CD4-positive, alpha-beta T cell treated with Interleukin-12 subunit alpha and Interleukin-12 subunit beta, for 1 hour (primary cell): ENCODE results near the gene ANKS1B.

Experiments
- DNase-seq: peaks from one replicate; pipeline ENCODE4 v3.0.0-alpha.2; 2020

ANKS1B gene

DNA sequence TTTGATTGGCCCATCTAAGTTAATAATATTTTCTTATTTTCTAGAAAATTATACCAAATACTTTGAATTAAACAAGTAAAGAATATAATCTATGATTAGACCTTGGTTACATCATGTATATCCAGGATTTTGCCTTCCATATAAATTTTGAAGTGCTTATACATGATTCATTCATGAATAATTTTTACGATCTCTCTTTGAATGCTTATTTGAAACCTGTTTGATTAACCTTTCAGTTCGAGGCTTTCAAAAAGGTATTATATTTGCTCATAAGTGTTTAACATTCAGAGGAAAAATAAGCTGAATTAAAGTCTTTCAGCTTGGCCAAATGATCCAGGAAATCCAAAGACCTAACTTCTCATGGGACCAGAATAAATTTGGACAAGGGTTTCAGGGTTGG, 832.4 kb downstream of the ANKS1B start:
- DNase-seq: no peak

DNA sequence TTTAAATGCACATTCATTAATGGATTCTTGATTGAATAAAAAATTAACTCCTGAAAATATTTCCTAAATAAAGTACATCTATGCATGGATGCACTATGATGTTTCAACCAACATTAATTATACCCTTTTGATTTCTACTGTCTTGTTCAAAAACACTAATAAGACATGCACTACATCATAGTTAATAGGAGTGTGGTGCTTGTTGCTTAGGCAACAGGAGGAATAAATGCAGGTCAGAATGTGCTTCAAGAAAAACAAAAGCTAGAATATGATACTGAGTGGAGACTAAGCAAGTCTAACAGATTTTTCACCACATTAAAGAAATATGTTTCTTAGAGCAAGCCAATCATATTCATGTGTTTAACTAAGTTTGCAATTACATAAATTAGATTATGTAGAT, 833.0 kb downstream of the ANKS1B start:
- no peak for DNase-seq

DNA sequence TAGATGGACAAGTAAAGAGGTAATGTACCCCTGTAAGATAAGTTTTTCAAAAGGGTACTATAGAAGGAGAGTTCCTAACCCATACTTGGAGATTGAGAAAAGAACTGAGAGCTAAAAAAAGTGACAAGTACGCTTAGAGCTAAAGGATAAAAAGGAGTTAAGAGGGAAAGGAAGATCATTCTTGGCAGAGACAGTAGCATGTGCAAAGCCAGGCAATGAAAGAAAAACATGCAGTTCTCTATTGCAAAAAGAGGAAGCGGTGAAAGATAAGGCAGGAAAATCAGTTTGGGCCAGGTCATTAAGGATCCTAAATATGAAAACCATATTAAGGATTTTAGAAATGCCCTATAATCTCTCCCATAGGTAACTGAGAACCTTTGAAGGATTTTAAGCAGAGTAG, 837.6 kb downstream of the ANKS1B start:
- DNase-seq: no peak

DNA sequence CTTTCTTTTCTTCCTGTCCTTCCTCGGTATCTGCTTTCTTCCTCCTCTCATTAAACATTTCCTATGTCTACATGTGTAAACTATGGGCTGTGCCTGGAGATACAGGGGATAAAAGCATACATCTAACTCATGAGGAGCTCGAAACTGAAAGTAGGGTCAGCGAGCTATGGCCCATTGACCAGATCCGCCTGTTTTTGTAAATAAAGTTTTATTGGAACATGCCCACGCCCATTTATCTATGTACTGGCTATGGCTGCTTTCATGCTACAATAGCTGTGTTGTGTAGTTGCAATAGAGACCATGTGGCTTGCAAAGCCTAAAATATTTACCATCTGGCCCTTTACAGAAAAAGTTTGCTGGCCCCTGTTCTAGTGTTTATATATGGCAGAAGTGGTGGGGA, 838.0 kb downstream of the ANKS1B start:
- DNase-seq: no peak

DNA sequence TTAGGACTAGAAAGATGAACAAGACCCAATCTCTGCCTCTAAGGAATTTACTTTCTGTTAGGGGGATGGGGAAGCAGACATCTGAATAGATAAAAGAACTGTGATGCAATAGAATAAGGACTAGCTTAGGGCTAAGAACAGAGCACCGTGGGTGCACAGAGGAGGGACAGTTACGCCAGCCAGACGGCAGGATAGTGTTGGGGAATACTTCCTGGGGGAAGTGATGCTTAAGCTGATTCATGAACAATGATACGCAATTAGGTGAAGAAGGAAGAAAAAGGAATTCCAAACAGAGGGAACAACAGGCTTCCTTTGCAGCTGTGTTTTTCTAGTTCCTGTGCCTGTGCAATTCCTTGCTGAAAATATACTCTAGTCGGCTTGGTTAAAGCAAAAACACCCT, 838.6 kb downstream of the ANKS1B start:
- DNase-seq: no peak

DNA sequence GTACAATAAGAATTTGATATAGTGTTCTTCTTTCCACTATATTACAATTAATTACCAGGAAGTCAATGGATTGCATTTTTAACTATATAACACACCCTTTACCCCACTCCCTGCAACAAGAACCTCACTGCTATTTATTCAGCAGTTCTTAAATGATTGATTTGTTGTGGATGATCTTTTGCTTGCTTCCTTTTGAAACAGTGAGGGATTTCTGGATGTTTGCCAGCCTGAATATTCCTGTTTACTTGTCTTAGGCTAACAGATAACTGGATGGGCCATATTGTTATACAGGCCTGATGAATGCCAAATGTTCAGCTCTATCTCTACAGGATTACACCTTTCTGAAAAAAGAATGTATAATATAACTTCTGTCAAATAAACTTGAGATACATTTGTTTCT, 842.1 kb downstream of the ANKS1B start:
- DNase-seq: no peak

DNA sequence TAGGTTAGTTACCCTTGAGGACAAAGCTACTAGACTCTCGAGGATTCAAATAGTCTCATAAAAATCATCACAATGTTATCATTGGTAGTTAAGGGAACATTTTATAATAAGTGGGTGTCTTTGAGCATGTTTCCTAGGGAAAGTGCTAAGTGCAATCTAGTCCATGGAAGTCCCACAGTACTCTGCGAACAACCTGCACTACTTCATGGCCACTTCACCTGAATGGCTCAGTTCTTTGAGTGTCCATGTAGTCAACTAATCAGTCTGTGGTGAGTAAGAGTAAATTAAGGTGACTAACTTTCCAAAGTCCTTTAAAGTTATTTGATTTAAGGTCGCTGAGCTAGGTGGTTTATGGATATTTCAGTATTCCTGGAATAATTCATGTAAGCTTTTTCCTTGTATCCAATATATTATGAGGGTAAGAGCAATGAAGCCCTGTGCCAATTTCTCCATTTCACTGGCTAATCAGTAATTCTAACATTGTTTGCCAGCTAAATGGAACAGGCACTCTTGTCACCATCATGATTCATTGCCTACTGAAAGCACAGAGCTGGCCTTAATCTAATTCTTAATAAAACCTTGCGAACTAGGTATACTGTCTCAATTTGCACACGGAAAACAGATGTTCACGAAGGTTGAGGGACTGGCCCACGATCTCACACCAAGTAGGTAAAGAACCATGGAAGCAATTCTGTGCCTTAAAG, 844.6 kb downstream of the ANKS1B start:
- DNase-seq: no peak

DNA sequence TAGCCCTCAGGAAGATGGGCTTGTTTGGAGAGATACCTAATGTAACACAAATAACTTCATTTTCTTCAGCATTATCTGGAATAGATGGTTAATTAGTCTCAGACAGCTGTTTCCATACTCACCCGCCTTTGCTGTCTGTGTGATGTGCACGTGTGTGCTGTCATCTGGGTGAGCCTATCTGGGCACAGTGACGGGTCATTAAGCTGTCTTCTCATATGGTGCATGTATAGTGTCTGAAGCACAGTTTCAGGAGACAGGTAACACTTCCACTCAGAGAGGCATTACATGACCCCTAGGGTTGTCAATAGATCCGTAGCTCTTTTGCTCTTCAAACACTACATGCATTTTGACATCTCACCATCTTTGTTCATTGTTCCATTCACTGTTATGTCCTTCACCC, 846.3 kb downstream of the ANKS1B start:
- DNase-seq: no peak

DNA sequence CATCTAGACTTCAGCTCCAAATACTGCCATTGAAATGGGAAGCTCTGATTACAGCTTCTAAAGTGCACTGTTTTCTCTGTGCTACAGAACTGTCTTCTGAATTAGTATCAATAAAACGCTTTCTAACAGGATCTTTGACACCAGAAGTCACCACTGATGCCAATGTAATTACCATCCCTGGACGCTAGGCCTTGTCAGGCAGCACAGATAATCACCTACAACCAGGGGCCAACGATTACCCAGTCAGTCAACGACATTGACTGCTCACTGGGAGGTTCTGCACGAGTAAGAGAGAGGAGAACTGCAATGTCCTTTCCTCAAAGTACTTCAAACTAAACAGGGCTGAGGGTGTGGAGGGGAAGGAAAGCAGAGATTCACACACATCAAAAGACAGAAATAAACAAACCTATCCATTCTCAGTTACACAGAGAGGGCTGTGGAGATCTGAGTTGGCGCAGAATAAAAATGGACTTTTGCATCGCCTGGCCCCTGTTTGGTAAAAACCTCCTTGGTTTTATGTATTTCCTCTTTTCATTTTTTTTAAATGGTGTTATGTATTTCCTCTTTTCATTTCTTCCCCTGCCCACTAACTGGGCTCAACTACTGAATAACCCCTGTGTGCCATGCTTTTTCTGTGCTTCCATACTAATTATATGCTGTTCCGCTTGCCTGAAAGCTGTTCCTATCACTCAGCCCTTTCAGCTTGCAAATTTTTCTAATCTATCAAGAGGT, 847.4 kb downstream of the ANKS1B start:
- no peak for DNase-seq

DNA sequence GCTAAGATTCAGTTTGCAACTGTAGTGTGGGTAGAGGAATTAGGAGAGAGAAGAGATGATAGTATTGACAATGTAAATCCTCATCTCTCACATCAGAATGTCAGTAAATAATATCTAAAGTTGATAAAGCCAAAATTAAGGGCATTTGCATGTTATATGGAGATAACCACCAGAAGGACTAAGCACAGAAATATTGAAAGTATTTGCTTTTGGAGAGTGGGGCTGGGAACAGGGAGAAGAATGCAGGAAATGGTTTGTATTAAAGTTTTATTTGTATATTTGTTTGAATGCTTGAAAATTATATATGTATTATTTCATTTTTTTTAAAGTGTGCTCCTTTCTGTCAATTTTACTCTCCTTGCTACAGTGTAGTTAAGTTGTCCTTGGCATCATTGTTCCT, 848.2 kb downstream of the ANKS1B start:
- DNase-seq: no peak

DNA sequence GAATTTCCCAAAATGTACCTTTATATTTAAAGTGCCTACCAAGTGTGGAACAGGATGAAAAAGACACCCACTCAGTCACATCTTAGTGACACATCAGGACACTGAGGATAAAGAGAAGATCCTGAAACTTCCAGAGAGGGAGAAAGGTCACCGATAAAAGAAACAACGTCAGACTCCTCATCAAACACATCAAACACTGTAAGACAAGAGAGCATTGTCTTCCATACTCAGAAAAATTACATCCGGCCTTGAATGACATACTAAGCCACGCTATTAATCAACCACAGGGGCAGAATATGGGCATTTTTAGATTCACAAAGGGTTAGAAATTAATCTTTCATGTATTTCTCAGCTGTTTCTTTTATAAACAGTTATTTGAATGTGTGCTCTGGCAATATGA, 849.4 kb downstream of the ANKS1B start:
- no peak for DNase-seq

DNA sequence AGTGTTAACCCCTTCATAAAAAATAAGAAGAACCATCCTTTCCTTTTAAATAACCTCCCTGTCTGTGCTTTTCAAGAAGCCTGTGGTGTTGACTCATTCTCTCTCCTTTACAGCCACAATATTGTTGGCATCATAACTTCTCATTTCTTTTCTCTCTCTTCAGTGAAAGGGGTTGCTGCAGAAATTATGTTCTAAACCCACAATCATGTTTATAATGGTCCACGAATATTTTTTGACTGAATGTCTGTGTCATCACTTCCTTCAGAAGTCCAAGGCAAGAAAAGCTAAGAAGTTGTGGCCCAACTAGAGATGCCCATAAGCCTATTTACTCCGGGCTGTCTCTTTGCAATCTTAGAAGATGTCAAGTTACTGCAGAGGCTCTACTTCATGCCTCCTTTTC, 851.3 kb downstream of the ANKS1B start:
- DNase-seq: no peak

DNA sequence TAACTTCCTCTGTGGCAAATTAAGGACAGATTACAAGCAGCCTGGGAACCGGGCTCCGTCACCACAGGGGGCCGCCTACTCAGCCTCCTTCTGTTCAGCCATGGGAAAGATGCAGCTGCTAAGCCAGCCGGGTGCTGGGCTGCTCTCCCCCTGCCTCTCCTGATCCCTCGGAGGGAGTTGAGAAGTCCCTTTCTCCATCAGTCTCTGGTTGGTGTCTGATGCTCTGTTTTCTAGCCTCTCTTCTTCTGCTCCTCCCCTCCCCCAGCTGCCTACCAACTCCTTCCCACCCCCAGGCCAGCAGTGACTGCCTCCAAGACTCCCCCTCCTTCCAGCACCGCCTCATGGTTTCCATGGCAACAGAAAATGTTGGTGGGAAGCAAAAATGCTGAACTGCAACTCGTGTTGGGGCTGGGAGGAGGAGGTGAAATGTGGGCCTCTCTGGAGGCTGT, 853.0 kb downstream of the ANKS1B start:
- DNase-seq: no peak

DNA sequence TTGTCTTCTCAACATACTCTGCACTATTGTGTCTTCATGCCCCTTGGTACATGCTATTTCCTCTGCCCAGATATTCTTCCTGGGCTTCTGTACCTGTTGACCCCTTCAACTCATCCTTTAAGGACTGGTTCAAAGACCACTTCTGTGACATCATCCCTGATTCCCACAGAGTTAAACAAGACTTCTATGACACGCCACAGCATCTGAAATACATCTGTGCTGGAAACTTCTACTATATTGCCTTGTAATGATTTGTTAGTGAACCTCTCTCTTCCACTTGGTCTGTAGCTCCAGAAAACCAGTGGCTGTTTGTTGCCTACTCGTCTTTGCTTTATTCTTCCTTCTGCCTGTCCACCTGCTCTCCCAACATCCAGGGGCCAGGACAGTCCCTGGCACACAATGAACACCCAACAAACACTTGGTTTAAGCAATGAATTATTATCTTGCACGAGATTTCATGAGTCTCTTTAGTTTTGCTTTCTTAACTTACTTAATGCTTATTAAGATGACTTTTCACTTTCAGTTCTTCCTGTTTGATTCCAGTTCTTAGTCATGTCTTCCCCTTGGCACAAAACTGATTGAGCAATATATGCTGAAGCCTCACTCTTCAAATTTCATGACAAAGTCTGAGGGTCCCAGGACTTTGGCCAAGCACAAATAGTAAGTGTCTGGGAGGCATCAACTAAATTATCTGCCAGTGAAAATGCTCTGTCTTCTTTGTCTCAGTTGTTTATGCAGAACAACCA, 853.8 kb downstream of the ANKS1B start:
- no peak for DNase-seq

DNA sequence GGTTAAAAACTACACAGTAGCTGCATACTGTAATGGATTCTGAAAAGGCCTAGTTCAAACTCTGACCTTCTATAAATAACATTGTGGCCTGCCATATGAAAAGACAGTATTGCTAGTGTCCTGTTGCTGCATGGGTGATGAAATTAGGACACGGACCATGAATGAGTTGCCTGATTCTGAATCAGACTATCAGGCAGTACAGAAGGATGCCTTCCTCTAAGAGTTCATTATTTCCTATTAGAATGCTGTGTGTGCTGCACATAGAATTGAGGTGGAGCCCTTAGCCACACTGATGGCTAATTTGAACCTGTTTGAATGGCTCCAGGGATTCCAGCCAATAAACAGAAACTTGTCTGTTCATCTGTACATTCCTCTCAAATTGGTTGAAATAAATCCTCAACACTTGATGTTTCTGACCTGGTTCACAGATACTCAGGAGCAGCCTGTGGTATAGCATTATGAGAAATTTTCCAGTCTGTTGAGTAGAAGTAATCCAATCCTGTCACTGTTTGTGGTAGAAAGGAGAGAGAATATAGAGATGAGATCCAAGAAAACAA, 856.4 kb downstream of the ANKS1B start:
- no peak for DNase-seq

DNA sequence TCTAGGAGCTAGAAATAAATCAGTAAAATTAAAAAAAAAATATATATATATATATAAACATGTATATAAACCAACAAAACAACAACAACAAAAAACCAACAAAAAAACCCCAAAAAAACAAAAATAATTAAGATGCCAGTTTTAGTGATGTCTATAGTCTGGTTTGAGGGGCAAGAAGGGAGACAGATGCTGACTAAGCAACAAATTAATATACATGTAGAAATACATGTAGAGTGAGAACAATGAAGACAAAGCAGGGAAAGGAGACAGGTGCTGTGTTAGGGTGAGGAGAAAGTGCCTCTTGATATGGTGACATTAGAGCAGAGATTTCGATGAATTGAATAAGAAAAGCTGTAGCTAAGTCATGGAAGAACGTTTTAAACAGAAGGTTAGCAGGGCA, 861.8 kb downstream of the ANKS1B start:
- no peak for DNase-seq

DNA sequence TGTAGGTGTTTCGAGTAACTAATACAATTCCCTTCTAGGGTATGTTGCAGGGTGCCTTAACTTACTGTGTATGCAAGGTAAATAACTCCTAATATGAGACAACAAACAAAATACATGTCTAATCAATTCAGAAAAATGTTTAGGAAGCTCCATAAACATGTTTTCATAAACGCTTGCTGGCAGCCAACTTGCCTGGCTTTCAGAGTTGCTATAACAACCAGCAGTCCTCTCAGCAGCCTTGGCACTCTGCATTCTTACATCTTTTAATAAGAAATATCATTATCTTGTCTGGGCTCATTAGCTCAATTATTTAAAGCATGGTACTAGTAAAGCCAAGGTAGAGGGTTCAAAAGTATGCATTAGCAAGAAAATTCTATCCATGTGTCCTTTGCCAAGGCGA, 862.2 kb downstream of the ANKS1B start:
- no peak for DNase-seq

DNA sequence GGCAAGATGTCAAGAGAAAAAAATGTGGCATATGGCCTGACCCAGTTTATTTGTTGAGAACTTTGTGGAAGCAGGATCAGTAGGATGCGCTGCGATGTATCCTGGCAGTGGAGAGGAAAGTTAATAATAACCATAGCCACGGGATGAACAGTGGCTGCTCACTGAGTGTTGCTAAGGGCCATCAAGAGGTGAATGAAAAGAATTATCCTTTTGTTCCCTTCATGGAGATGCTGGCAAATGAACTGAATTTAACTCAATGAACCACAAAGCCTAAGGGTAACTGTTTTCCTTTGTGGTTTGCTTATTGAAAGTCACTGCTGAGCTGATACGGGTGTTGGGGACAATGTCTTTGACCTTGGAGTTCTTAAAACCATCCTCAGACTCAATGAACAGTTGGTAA, 863.2 kb downstream of the ANKS1B start:
- no peak for DNase-seq

DNA sequence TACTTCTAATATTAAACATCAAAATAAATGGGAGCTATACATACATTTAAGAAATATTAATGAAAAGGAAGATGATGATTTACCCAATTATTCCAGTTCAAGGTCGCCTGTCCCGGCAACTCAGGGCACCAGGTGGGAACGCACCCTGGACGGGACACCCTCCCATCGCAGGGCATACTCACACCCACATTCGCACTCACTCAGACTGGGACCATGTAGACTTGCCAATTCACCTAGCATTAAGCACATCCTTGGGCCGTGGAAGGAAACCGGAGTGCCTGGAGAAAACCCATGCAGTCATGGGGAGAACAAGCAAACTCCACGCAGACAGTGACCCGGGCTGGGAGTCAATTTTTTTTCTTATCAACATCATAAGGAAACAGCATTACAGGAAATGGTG, 864.8 kb downstream of the ANKS1B start:
- DNase-seq: no peak

DNA sequence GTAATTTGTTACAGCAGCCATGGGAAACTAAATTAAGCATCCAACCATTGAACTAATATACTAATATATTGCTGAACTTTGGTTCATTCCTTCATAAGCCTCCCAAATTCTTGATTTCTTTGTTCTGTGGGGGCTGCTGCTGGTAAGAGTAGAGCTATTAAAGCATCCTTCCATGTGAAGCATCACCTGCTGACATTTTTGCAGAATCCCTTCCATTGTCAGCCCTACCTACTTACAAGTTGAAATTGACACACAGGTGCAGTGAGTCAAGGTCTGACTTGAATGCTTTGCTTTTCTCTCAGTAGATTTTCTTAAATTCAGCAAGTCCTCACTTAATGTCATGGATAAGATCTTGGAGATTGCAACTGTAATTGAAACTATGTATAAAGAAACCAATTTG, 865.3 kb downstream of the ANKS1B start:
- DNase-seq: no peak

DNA sequence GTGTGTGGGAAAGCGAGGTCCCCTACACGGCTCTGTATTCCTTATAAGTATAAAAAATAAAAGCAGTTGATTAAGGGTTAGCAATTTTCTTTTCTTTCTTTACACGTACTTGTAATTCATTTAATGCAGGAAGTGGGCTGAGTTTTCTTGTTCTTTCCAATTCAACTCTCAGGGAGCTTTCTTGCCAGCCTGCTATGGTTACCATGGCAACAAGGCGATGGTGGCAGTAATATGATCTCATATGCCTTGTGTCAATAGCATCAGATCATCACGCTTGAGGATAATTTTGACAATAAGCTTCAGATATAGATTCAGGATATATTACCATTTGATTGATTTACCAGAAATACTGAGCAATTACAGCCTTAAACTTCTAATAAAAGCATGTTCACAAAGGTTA, 873.1 kb downstream of the ANKS1B start:
- no peak for DNase-seq

DNA sequence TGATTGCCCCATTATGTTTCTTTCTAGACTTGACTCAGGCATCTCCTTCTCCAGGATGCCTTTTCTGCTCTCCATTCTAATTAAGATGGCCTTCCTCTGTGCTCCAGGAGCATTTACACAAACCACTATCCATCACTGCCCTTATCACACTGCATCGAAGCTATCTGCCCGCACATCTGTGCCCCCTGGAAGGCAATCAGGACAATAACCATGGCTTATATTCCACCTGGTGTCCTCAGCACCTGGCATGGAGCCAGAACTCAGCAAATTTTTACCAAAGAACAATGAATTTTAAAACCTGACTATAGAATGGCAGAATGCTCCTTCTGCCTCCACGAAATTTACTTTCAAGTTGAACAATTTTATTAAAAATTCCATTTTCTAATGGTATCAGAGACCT, 873.9 kb downstream of the ANKS1B start:
- no peak for DNase-seq

DNA sequence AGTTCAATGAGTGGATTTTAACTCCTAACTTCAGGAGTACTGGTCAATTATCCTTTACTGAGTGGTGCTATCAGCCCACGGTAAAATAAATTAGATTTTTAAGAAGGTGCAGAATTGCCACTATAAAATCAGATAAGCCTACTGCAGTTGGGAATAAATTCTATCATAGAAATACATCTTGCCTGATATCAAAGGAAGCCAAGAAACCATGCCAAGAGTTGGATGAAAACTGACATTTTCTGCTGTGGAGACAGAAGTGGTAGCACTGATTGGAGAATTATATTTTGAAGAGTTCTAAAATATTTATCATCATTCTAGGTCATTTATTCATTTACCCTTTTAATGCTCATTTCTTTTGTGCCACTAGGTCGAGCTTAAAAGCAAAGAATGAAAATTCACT, 874.5 kb downstream of the ANKS1B start:
- no peak for DNase-seq

DNA sequence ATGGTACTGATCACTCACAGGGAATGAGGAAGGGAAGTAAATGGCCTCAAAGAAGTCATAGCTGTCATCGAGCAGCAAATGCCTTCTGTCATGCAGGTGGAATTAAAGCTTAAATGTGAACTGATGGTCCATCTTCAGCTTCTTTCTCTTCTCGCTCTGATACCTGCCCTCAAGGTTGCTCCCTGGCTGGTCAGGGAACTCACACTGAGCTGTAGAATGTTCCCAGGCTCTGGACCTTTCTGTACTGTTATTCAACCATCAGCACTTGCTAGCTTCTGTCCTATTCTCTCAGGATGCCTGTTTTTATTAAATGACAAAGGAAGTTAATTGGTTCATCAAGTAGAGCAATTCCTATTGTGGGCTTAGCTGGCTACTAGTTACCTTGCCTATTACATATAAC, 875.8 kb downstream of the ANKS1B start:
- no peak for DNase-seq
